IMR-90 (cell line): ENCODE measurements around the gene ZNF318. TPM values are rescaled to one million over a fixed set of nuclear protein-coding genes. Genes with fewer than 3 reads are reported as not detected.

Experiments
- ATAC-seq: fragments of 200-7000 bp; cut with Tn5 transposase; 2 replicates; pipeline ENCODE4 v1.9.1; 2020; ENCODE audit warnings: low read depth, mild to moderate bottlenecking, moderate library complexity
- BruUV-seq: library from RNA; stranded (reverse); fragments of 400-500 nt; replicated peaks from 2 replicates; lab custom pipeline; 2021; lab: Mats Ljungman, UMichigan
- CTCF ChIA-PET: fragments of 300-600 bp; formaldehyde crosslinking; extraction: SDS; loops from one replicate; lab custom pipeline; 2021; ENCODE audit warnings: antibody characterized with exemption; lab: Yijun Ruan, JAX
- POLR2A ChIA-PET: fragments of 300-600 bp; sonication (Branson Sonifier 250); formaldehyde crosslinking; loops from one replicate; lab custom pipeline; 2022; ENCODE audit warnings: antibody characterized with exemption; ENCODE audit not compliant: unreplicated experiment; lab: Charles Lee
- DNase-seq: peaks from one replicate; pipeline ENCODE4 v3.0.0; 2013
- H2AFZ ChIP-seq: replicated peaks from 2 replicates; pipeline ENCODE3; 2013; ENCODE audit warnings: low read length, mild to moderate bottlenecking; ENCODE audit not compliant: poor library complexity
- H2AK5ac ChIP-seq: 2 replicates; pipeline ENCODE4 v1.6.1; 2013; ENCODE audit warnings: low read depth, low read length, inconsistent platforms
- H2AK9ac ChIP-seq: replicated peaks from 2 replicates; pipeline ENCODE3; 2013; ENCODE audit warnings: mild to moderate bottlenecking, low read depth, low read length, moderate library complexity; ENCODE audit not compliant: poor library complexity
- H2BK120ac ChIP-seq: 2 replicates; pipeline ENCODE4 v1.6.1; 2013; ENCODE audit warnings: low read depth, low read length, inconsistent platforms
- H2BK15ac ChIP-seq: 3 replicates; pipeline ENCODE4 v1.6.1; 2013; ENCODE audit warnings: low read depth, low read length, inconsistent platforms
- H2BK20ac ChIP-seq: 2 replicates; pipeline ENCODE4 v1.6.1; 2013; ENCODE audit warnings: low read depth, mild to moderate bottlenecking, inconsistent platforms, low read length, moderate library complexity
- H2BK5ac ChIP-seq: 2 replicates; pipeline ENCODE4 v1.6.1; 2013; ENCODE audit warnings: mild to moderate bottlenecking, low read depth, low read length, inconsistent platforms; ENCODE audit not compliant: poor library complexity, severe bottlenecking
- H3K14ac ChIP-seq: replicated peaks from 2 replicates; pipeline ENCODE4 v1.6.1; 2013; ENCODE audit warnings: low read depth, low read length, inconsistent platforms
- H3K18ac ChIP-seq: 2 replicates; pipeline ENCODE4 v1.6.1; 2013; ENCODE audit warnings: low read depth, low read length, control low read depth
- H3K23ac ChIP-seq: 2 replicates; pipeline ENCODE4 v1.6.1; 2013; ENCODE audit warnings: low read depth, low read length, inconsistent platforms
- H3K27ac ChIP-seq: 2 replicates; pipeline ENCODE4 v1.5.1; 2013; ENCODE audit warnings: mild to moderate bottlenecking, control low read depth, low read length; ENCODE audit not compliant: insufficient read depth
- H3K27me3 ChIP-seq: 2 replicates; pipeline ENCODE4 v1.6.1; 2013; ENCODE audit warnings: low read length; ENCODE audit not compliant: control insufficient read depth, insufficient read depth
- H3K36me3 ChIP-seq: 2 replicates; pipeline ENCODE4 v1.6.1; 2013; ENCODE audit warnings: low read length, mixed read lengths; ENCODE audit not compliant: control insufficient read depth, insufficient read depth
- H3K4ac ChIP-seq: 2 replicates; pipeline ENCODE4 v1.6.1; 2013; ENCODE audit warnings: low read depth, low read length, inconsistent platforms
- H3K4me1 ChIP-seq: 2 replicates; pipeline ENCODE4 v1.6.1; 2013; ENCODE audit warnings: low read length, mixed read lengths; ENCODE audit not compliant: control insufficient read depth, insufficient read depth
- H3K4me2 ChIP-seq: 2 replicates; pipeline ENCODE4 v1.6.1; 2013; ENCODE audit warnings: low read depth, mild to moderate bottlenecking, control low read depth, low read length, moderate library complexity
- H3K4me3 ChIP-seq: 2 replicates; pipeline ENCODE4 v1.5.1; 2013; ENCODE audit warnings: low read depth, mild to moderate bottlenecking, control low read depth, low read length, moderate library complexity; ENCODE audit not compliant: insufficient read depth
- H3K56ac ChIP-seq: 2 replicates; pipeline ENCODE4 v1.6.1; 2013; ENCODE audit warnings: low read length, inconsistent platforms; ENCODE audit not compliant: insufficient read depth; ENCODE audit errors: extremely low read depth
- H3K79me1 ChIP-seq, 2 experiments: 2 replicates each; pipeline ENCODE4 v1.6.1; 2013; ENCODE audit warnings: low read length in 2 of 2, inconsistent platforms in 1 of 2, low read depth in 1 of 2
- H3K9ac ChIP-seq: 2 replicates; pipeline ENCODE4 v1.6.1; 2013; ENCODE audit warnings: low read depth, low read length, control low read depth
- H3K9me1 ChIP-seq: 2 replicates; pipeline ENCODE4 v1.6.1; 2013; ENCODE audit warnings: low read length, inconsistent platforms; ENCODE audit not compliant: insufficient read depth
- H3K9me3 ChIP-seq: 2 replicates; pipeline ENCODE4 v1.6.1; 2013; ENCODE audit warnings: low read length; ENCODE audit not compliant: control insufficient read depth, insufficient read depth
- H4K20me1 ChIP-seq: 2 replicates; pipeline ENCODE4 v1.6.1; 2013; ENCODE audit warnings: low read length, inconsistent platforms; ENCODE audit not compliant: insufficient read depth
- H4K5ac ChIP-seq: 2 replicates; pipeline ENCODE4 v1.6.1; 2013; ENCODE audit warnings: mild to moderate bottlenecking, low read depth, low read length, control low read depth
- H4K8ac ChIP-seq, 2 experiments: 2 replicates each; pipeline ENCODE4 v1.6.1; 2013; ENCODE audit warnings: low read depth in 2 of 2, low read length in 2 of 2, control low read depth in 1 of 2, inconsistent platforms in 1 of 2
- H4K91ac ChIP-seq: 2 replicates; pipeline ENCODE4 v1.6.1; 2013; ENCODE audit warnings: low read depth, low read length, inconsistent platforms; ENCODE audit not compliant: insufficient read depth
- CEBPB ChIP-seq: IDR thresholded peaks from 2 replicates; pipeline ENCODE4 v1.6.1; 2012; ENCODE audit warnings: low read depth, low read length, improper control_type of control experiment
- CHD1 ChIP-seq: IDR thresholded peaks from 2 replicates; pipeline ENCODE4 v1.6.1; 2012; ENCODE audit warnings: low read depth, low read length, improper control_type of control experiment
- FOS ChIP-seq: fragments of 150-350 bp; IDR thresholded peaks from 2 replicates; pipeline ENCODE4 v1.6.1; 2016; ENCODE audit warnings: low read depth, low read length
- MAFK ChIP-seq: IDR thresholded peaks from 2 replicates; pipeline ENCODE4 v1.6.1; 2012; ENCODE audit warnings: low read depth, low read length, improper control_type of control experiment
- POLR2A ChIP-seq: IDR thresholded peaks from 2 replicates; pipeline ENCODE4 v1.6.1; 2012; ENCODE audit warnings: mild to moderate bottlenecking, low read depth, low read length
- RAD21 ChIP-seq: IDR thresholded peaks from 2 replicates; pipeline ENCODE4 v1.6.1; 2012; ENCODE audit warnings: low read length, improper control_type of control experiment
- RCOR1 ChIP-seq: IDR thresholded peaks from 2 replicates; pipeline ENCODE4 v1.6.1; 2012; ENCODE audit warnings: mild to moderate bottlenecking, low read length, improper control_type of control experiment; ENCODE audit not compliant: insufficient replicate concordance
- RFX5 ChIP-seq: IDR thresholded peaks from 2 replicates; pipeline ENCODE4 v1.8.0; 2012; ENCODE audit warnings: low read depth, mild to moderate bottlenecking, low read length, moderate library complexity
- SMC3 ChIP-seq: fragments of 150-350 bp; IDR thresholded peaks from 2 replicates; pipeline ENCODE4 v1.6.1; 2016; ENCODE audit warnings: low read depth, mild to moderate bottlenecking, antibody characterized with exemption, low read length, moderate library complexity
- WGBS, 2 experiments: methylation state at CpG; one replicate each; pipeline versions ENCODE4 v1.1.5 to v1.1.7; 2013; ENCODE audit warnings: missing lambda C conversion rate in 2 of 2; ENCODE audit not compliant: insufficient read length in 1 of 2; ENCODE audit errors: extremely low coverage in 2 of 2; 5-methylcytosine and 5-hydroxymethylcytosine counted together
- dilution Hi-C: fragments of 300-500 bp; cut with HindIII; formaldehyde crosslinking; loops from one replicate; pipeline ENCODE4 v1.14.3; 2018; ENCODE audit warnings: low sequenced_read_pairs; ENCODE audit not compliant: unreplicated experiment
- in situ Hi-C: fragments of 300-500 bp; cut with MboI; formaldehyde crosslinking; loops from 3 replicates; pipeline ENCODE4 v1.14.3; 2019; ENCODE audit warnings: low sequenced_read_pairs, inconsistent platforms, mixed read lengths
- intact Hi-C: fragments of 100-400 bp; cut with micrococcal nuclease; formaldehyde crosslinking; loops from 2 replicates; pipeline ENCODE4 v1.10.0; 2022
- polyA plus RNA-seq, 3 experiments: library from polyadenylated mRNA; depleted of rRNA; stranded (reverse); fragments of >200 nt; gene quantifications; 2 replicates each; pipeline ENCODE4 v1.2.3, GENCODE V29; 2012; ENCODE audit warnings: low replicate concordance in 1 of 3
- total RNA-seq: library from RNA; depleted of rRNA; stranded (reverse); fragments of >200 nt; gene quantifications from 2 replicates; pipeline ENCODE4 v1.2.3, GENCODE V29; 2012
- TF ChIP-seq, protein P1 (sequence below): fragments of 150-350 bp; IDR thresholded peaks from 2 replicates; pipeline ENCODE4 v1.6.1; 2017; ENCODE audit warnings: mild to moderate bottlenecking, antibody characterized with exemption, low read length, low read depth
- TF ChIP-seq, protein P2 (sequence below): fragments of 150-350 bp; IDR thresholded peaks from 2 replicates; pipeline ENCODE4 v1.6.1; 2016; ENCODE audit warnings: low read depth, mild to moderate bottlenecking, low read length, moderate library complexity, borderline replicate concordance
- TF ChIP-seq, protein P3 (sequence below): conservative IDR thresholded peaks from 2 replicates; pipeline ENCODE4 v1.5.1; 2012; ENCODE audit warnings: mild to moderate bottlenecking, low read depth, low read length, improper control_type of control experiment

ZNF318 gene
- total and polyA plus RNA-seq, 2 of the 4 experiments (the other 2 are of a cell fraction) = 5.7 to 6.6 TPM

DNA sequence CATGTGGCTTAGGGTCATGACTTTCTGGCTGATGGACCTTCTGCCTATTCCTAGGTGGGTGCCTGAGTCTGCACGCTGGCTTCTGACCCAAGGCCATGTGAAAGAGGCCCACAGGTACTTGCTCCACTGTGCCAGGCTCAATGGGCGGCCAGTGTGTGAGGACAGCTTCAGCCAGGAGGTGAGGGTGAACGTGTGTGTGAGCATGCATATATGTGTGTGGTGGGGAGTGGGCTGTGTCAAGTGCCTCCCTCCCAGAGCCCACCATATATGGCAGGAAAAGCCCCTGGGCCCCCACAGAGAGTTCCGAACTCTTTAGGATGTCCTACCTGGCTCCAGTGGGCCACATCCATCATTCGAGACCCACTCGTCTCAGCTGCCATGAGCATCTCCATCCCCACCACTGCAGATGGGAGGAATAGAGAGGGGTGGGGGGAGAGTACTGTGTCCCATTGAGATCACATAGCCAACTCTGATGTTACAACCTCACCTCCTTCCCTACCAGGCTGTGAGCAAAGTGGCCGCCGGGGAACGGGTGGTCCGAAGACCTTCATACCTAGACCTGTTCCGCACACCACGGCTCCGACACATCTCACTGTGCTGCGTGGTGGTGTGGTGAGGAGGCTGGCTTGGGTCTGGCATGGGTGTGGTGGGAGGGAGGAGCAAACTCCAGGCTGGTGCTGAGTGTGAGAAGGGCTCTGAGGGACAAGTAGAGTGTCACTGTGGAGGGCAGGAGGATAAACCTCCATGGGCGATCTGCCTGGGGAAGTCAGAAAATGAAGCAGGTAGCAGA lies 68.2 kb downstream of the ZNF318 start:
- no TSS peak for BruUV-seq
- no peak overlapping the region for H2BK5ac ChIP-seq
- H2BK20ac ChIP-seq = no peak overlapping the region
- no peak overlapping the region for H3K4ac ChIP-seq
- H3K4me3 ChIP-seq = no peak overlapping the region
- H4K8ac ChIP-seq = no peak overlapping the region
- no peak overlapping the region for H4K5ac ChIP-seq
- H2BK15ac ChIP-seq = no peak overlapping the region
- H3K9me3 ChIP-seq = no peaks in the 10 kb centered on the region
- H2AFZ ChIP-seq = no peak overlapping the region
- H3K36me3 ChIP-seq = no peaks in the 10 kb centered on the region
- ChIA-PET POLR2A (no interaction called here), CTCF (no interaction called here)
- no peak overlapping the region for H2AK9ac ChIP-seq
- no peak overlapping the region for H3K18ac ChIP-seq
- TF ChIP-seq RFX5 = no peak
- no peak for TF ChIP-seq CHD1
- TF ChIP-seq, protein P1, sequence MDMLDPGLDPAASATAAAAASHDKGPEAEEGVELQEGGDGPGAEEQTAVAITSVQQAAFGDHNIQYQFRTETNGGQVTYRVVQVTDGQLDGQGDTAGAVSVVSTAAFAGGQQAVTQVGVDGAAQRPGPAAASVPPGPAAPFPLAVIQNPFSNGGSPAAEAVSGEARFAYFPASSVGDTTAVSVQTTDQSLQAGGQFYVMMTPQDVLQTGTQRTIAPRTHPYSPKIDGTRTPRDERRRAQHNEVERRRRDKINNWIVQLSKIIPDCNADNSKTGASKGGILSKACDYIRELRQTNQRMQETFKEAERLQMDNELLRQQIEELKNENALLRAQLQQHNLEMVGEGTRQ = no peak
- no peak for TF ChIP-seq MAFK
- no peak for TF ChIP-seq RAD21
- TF ChIP-seq POLR2A = no peak
- no peak for TF ChIP-seq RCOR1
- TF ChIP-seq FOS = no peak
- no peak for TF ChIP-seq SMC3
- TF ChIP-seq, protein P2, sequence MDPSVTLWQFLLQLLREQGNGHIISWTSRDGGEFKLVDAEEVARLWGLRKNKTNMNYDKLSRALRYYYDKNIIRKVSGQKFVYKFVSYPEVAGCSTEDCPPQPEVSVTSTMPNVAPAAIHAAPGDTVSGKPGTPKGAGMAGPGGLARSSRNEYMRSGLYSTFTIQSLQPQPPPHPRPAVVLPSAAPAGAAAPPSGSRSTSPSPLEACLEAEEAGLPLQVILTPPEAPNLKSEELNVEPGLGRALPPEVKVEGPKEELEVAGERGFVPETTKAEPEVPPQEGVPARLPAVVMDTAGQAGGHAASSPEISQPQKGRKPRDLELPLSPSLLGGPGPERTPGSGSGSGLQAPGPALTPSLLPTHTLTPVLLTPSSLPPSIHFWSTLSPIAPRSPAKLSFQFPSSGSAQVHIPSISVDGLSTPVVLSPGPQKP = no peak
- TF ChIP-seq, protein P3, sequence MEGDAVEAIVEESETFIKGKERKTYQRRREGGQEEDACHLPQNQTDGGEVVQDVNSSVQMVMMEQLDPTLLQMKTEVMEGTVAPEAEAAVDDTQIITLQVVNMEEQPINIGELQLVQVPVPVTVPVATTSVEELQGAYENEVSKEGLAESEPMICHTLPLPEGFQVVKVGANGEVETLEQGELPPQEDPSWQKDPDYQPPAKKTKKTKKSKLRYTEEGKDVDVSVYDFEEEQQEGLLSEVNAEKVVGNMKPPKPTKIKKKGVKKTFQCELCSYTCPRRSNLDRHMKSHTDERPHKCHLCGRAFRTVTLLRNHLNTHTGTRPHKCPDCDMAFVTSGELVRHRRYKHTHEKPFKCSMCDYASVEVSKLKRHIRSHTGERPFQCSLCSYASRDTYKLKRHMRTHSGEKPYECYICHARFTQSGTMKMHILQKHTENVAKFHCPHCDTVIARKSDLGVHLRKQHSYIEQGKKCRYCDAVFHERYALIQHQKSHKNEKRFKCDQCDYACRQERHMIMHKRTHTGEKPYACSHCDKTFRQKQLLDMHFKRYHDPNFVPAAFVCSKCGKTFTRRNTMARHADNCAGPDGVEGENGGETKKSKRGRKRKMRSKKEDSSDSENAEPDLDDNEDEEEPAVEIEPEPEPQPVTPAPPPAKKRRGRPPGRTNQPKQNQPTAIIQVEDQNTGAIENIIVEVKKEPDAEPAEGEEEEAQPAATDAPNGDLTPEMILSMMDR = no peak
- TF ChIP-seq CEBPB = no peak
- H3K4me1 ChIP-seq = no peaks in the 10 kb centered on the region
- no peaks in the 10 kb centered on the region for H3K9me1 ChIP-seq
- no peak overlapping the region for H3K4me2 ChIP-seq
- H3K79me1 ChIP-seq = no peaks in the 10 kb centered on the region
- dilution Hi-C loops (no loop called here), intact Hi-C loops (no loop called here), in situ Hi-C loops (no loop called here)
- WGBS, 2 experiments = 100% methylated on average over 6 of the region's 15 CpGs; no CpG with 5 or more reads in 1 of the 2 experiments
- H3K56ac ChIP-seq = no peak overlapping the region
- no peak overlapping the region for H4K91ac ChIP-seq
- H3K9ac ChIP-seq = no peak overlapping the region
- DNase-seq (no peak), ATAC-seq (no peak)
- H3K23ac ChIP-seq = no peak overlapping the region
- no peaks in the 10 kb centered on the region; the same call in 1 of the 2 replicates for H4K20me1 ChIP-seq
- H3K27ac ChIP-seq = no peak overlapping the region
- H3K14ac ChIP-seq = no peak overlapping the region
- peaks cover 63% of the 10 kb centered on the region for H3K27me3 ChIP-seq
- H2AK5ac ChIP-seq = no peak overlapping the region
- H2BK120ac ChIP-seq = no peak overlapping the region
